Endothelial cell of umbilical vein (primary cell): ENCODE measurements around the gene CSH2. TPM values are rescaled to one million over a fixed set of nuclear protein-coding genes. Genes with fewer than 3 reads are reported as not detected.

ENCODE experiments used
- BruUV-seq: library from RNA; stranded (reverse); fragments of 400-500 nt; replicated peaks from 2 replicates; lab custom pipeline; 2021; lab: Mats Ljungman, UMichigan
- CTCF ChIA-PET: fragments of 300-600, 350-600 bp; sonication (Branson Sonifier 250); formaldehyde crosslinking; loops from one replicate; lab custom pipeline; 2021; ENCODE audit warnings: antibody characterized with exemption, inconsistent platforms; lab: Charles Lee
- POLR2A ChIA-PET: fragments of 300-600, 350-600 bp; sonication (Branson Sonifier 250); formaldehyde crosslinking; loops from one replicate; lab custom pipeline; 2021; ENCODE audit warnings: antibody characterized with exemption, inconsistent platforms; lab: Charles Lee
- DNase-seq: peaks from one replicate; pipeline ENCODE4 v3.0.0-alpha.2; 2011; ENCODE audit warnings: low read depth, low spot score
- FAIRE-seq: peaks from 2 replicates; lab custom pipeline; 2011; peaks lifted over from hg19 to GRCh38; lab: Jason Lieb, UNC
- H2AFZ ChIP-seq: 2 replicates; pipeline ENCODE4 v1.6.0; 2012; ENCODE audit warnings: low read depth, low read length, control low read depth, inconsistent platforms
- H3K27ac ChIP-seq: 2 replicates; pipeline ENCODE4 v1.5.1; 2011; ENCODE audit warnings: low read depth, mild to moderate bottlenecking, control low read depth, low read length, moderate library complexity; ENCODE audit not compliant: insufficient read depth
- H3K27me3 ChIP-seq, 2 experiments: 2 replicates each; pipeline versions ENCODE4 v1.6.0 to v1.6.1; 2011; ENCODE audit warnings: low read length in 2 of 2, mixed read lengths in 1 of 2; ENCODE audit not compliant: control insufficient read depth in 2 of 2, insufficient read depth in 2 of 2
- H3K36me3 ChIP-seq, 2 experiments: 2 replicates in 1 of 2; 3 replicates in 1 of 2; pipeline ENCODE4 v1.5.1; 2011; ENCODE audit warnings: low read length in 2 of 2, mild to moderate bottlenecking in 1 of 2, moderate library complexity in 1 of 2; ENCODE audit not compliant: control insufficient read depth in 2 of 2, insufficient read depth in 2 of 2; ENCODE audit errors: extremely low read depth in 1 of 2
- H3K4me1 ChIP-seq: 3 replicates; pipeline ENCODE4 v1.5.1; 2011; ENCODE audit warnings: mild to moderate bottlenecking, low read length; ENCODE audit not compliant: control insufficient read depth, insufficient read depth; ENCODE audit errors: extremely low read depth
- H3K4me2 ChIP-seq: 2 replicates; pipeline ENCODE4 v1.6.1; 2011; ENCODE audit warnings: low read length, control low read depth, mixed read lengths; ENCODE audit not compliant: insufficient read depth
- H3K4me3 ChIP-seq, 3 experiments: fragments of 200-600 bp in 1 of 3; sonication (generic), shearing (Covaris generic) in 1 of 3; replicated peaks in 1 of 3; 2 replicates each; pipeline ENCODE4 v1.5.1; 2011 to 2016; ENCODE audit warnings: control low read depth in 3 of 3, low read length in 3 of 3, mild to moderate bottlenecking in 2 of 3, inconsistent platforms in 1 of 3, low read depth in 1 of 3, moderate library complexity in 1 of 3; ENCODE audit not compliant: insufficient read depth in 1 of 3
- H3K79me2 ChIP-seq: 2 replicates; pipeline ENCODE4 v1.6.0; 2012; ENCODE audit warnings: low read length, inconsistent platforms; ENCODE audit not compliant: control insufficient read depth, insufficient read depth
- H3K9ac ChIP-seq: replicated peaks from 2 replicates; pipeline ENCODE3; 2011; ENCODE audit warnings: low read length, control low read depth; ENCODE audit not compliant: insufficient read depth; ENCODE audit errors: extremely low read depth
- H3K9me1 ChIP-seq: replicated peaks from 3 replicates; pipeline ENCODE4 v1.6.0; 2011; ENCODE audit warnings: mild to moderate bottlenecking, low read length; ENCODE audit not compliant: control insufficient read depth, insufficient read depth; ENCODE audit errors: extremely low read depth
- H3K9me3 ChIP-seq: replicated peaks from 2 replicates; pipeline ENCODE4 v1.5.1; 2012; ENCODE audit warnings: low read length, inconsistent platforms; ENCODE audit not compliant: control insufficient read depth, insufficient read depth
- H4K20me1 ChIP-seq: replicated peaks from 2 replicates; pipeline ENCODE3; 2011; ENCODE audit warnings: mild to moderate bottlenecking, low read length; ENCODE audit not compliant: control insufficient read depth, insufficient read depth; ENCODE audit errors: extremely low read depth
- CTCF ChIP-seq, 2 donors: IDR thresholded peaks; 1 replicate in 1 of 2; 2 replicates in 1 of 2; pipeline ENCODE4 v1.5.1; 2011; ENCODE audit warnings: low read length in 2 of 2, mild to moderate bottlenecking in 2 of 2, moderate library complexity in 2 of 2, control low read depth in 1 of 2, inconsistent platforms in 1 of 2, low read depth in 1 of 2; ENCODE audit not compliant: insufficient read depth in 1 of 2; ENCODE audit errors: extremely low read depth in 1 of 2
- FOS ChIP-seq: IDR thresholded peaks from 2 replicates; pipeline ENCODE4 v1.6.1; 2011; ENCODE audit warnings: mild to moderate bottlenecking, low read length, moderate library complexity, borderline replicate concordance; ENCODE audit not compliant: insufficient read depth
- GATA2 ChIP-seq: IDR thresholded peaks from 2 replicates; pipeline ENCODE4 v1.7.0; 2011; ENCODE audit warnings: low read depth, mild to moderate bottlenecking, moderate library complexity, mixed read lengths, low read length; ENCODE audit not compliant: insufficient read length, insufficient read depth
- JUN ChIP-seq: IDR thresholded peaks from 2 replicates; pipeline ENCODE4 v1.6.1; 2011; ENCODE audit warnings: borderline replicate concordance, low read depth; ENCODE audit not compliant: insufficient read length, insufficient read depth
- MAX ChIP-seq: IDR thresholded peaks from 2 replicates; pipeline ENCODE4 v1.6.1; 2011; ENCODE audit not compliant: insufficient read depth, insufficient read length
- MYC ChIP-seq: IDR thresholded peaks from one replicate; pipeline ENCODE4 v1.6.1; 2011; ENCODE audit warnings: mild to moderate bottlenecking, low read depth, low read length
- POLR2A ChIP-seq: IDR thresholded peaks from 2 replicates; pipeline ENCODE4 v1.6.1; 2012; ENCODE audit warnings: low read depth, mild to moderate bottlenecking, control low read depth, low read length
- POLR2AphosphoS5 ChIP-seq: IDR thresholded peaks from 2 replicates; pipeline ENCODE4 v1.6.1; 2012; ENCODE audit warnings: low read depth, mild to moderate bottlenecking, control low read depth, low read length, moderate library complexity; ENCODE audit not compliant: insufficient read depth
- dilution Hi-C: fragments of 300-500 bp; cut with MboI; formaldehyde crosslinking; loops from one replicate; pipeline ENCODE4 v1.15.0; 2019; ENCODE audit warnings: low sequenced_read_pairs; ENCODE audit not compliant: extremely low pct_ligation_motif_present
- intact Hi-C: fragments of 100-400 bp; cut with micrococcal nuclease; formaldehyde crosslinking; loops from one replicate; pipeline ENCODE4 v1.10.0; 2022
- polyA plus RNA-seq, 4 experiments: library from polyadenylated mRNA; depleted of rRNA in 3 of 4; stranded (reverse) in 3 of 4; unstranded in 1 of 4; fragments of >200 nt; gene quantifications; 2 replicates each; pipeline versions ENCODE4 v1.2.1 to v1.2.3, GENCODE V29; 2011 to 2012; ENCODE audit warnings: missing spikeins in 1 of 4
- total RNA-seq: library from RNA; stranded (reverse); gene quantifications from 2 replicates; pipeline ENCODE4 v1.2.3, GENCODE V29; 2021

CSH2 gene
- total and polyA plus RNA-seq, 2 donors (not counting 3 experiments of a cell fraction or from before 2014, with no cell fraction given), result not detected

- Histone ChIP-seq H3K79me2 (no peaks in the 10 kb centered on the region), H3K27me3 (peaks cover 3 to 9% of the 10 kb centered on the region in 2 experiments), H2AFZ (no peak overlapping the region), H3K4me1 (no peaks in the 10 kb centered on the region), H3K4me2 (no peak overlapping the region), H3K36me3 (no peaks in the 10 kb centered on the region), H3K4me3 (no peak overlapping the region), H3K27ac (no peak overlapping the region), H3K9me1 (no peaks in the 10 kb centered on the region), H4K20me1 (no peaks in the 10 kb centered on the region), H3K9ac (no peak overlapping the region), H3K9me3 (no peaks in the 10 kb centered on the region)
- DNase-seq (no peak), FAIRE-seq (no peak)
- no peak for TF ChIP-seq MAX
- TF ChIP-seq MYC, result no peak
- no peak for TF ChIP-seq JUN
- TF ChIP-seq GATA2, result no peak
- TF ChIP-seq POLR2AphosphoS5, result no peak
- no peak for TF ChIP-seq POLR2A
- TF ChIP-seq FOS, result no peak
- ChIA-PET CTCF (interaction anchor here (0.9 to 6.8 kb wide), 3 partner anchors 76 to 219 kb away, joined by 3 to 159 read pairs (median 25); no protein-coding TSS in a partner anchor), POLR2A (no interaction called here)
- dilution Hi-C loops (no loop called here), intact Hi-C loops (no loop called here)
- no TSS peak for BruUV-seq
These were observed 41.0 kb upstream of the CSH2 start for GRCh38 chr17:63914471-63914870.

- ChIA-PET CTCF (interaction anchor here (1.0 to 4.7 kb wide), 17 partner anchors 8 to 371 kb away, joined by 3 to 33 read pairs (median 4); partner anchors contain the start of gene ERN1), POLR2A (no interaction called here)
- no peaks in the 10 kb centered on the region for H3K9me1 ChIP-seq
- H3K9me3 ChIP-seq, result no peaks in the 10 kb centered on the region
- H4K20me1 ChIP-seq, result no peaks in the 10 kb centered on the region
- H2AFZ ChIP-seq, result no peak overlapping the region
- peaks cover 6 to 8% of the 10 kb centered on the region in 2 experiments for H3K27me3 ChIP-seq
- no peak overlapping the region for H3K9ac ChIP-seq
- FAIRE-seq, result peak; percentile 69
- intact Hi-C loops (loop anchor here (2.0 kb wide), 2 partner anchors 219 to 367 kb away; partner anchors contain the start of gene ERN1), dilution Hi-C loops (no loop called here)
- no TSS peak for BruUV-seq
- no peaks in the 10 kb centered on the region for H3K4me1 ChIP-seq
- H3K27ac ChIP-seq, result no peak overlapping the region
- DNase-seq, result peak; percentile 26
- no peak overlapping the region for H3K4me3 ChIP-seq
- no peaks in the 10 kb centered on the region for H3K79me2 ChIP-seq
- H3K4me2 ChIP-seq, result no peak overlapping the region
- TF ChIP-seq CTCF (IDR thresholded peaks at IDR 0.05; ENCODE audit: extremely low read depth in 1 of 2, insufficient read depth in 1 of 2, low read depth in 1 of 2, low read length in 2 of 2) (peak; percentile 34 to 70), MAX (no peak), POLR2AphosphoS5 (no peak), MYC (no peak)
- H3K36me3 ChIP-seq, result no peaks in the 10 kb centered on the region
These were observed 38.2 kb upstream of the CSH2 start for GRCh38 chr17:63911657-63912100.
